Sigmoid colon (tissue), 7 donors: Measurements from ENCODE around the gene ANXA2R. TPM values are rescaled to one million over a fixed set of nuclear protein-coding genes. Genes with fewer than 3 reads are reported as not detected.

Experiments used
- DNase-seq: peaks from one replicate; pipeline ENCODE4 v3.0.0-alpha.2; 2019
- H3K27ac ChIP-seq, 4 donors: fragments of 200-600 bp; sonication (generic); one replicate each; pipeline ENCODE4 v1.5.1; 2016 to 2019; ENCODE audit warnings: mild to moderate bottlenecking in 1 of 4
- H3K27me3 ChIP-seq, 3 donors: fragments of 200-600 bp; sonication (generic); one replicate each; pipeline ENCODE4 v1.5.1; 2019; ENCODE audit warnings: mild to moderate bottlenecking in 1 of 3
- H3K36me3 ChIP-seq, 4 donors: fragments of 200-600 bp; sonication (generic); one replicate each; pipeline ENCODE4 v1.5.1; 2016 to 2019
- H3K4me1 ChIP-seq, 4 donors: fragments of 200-600 bp; sonication (generic); one replicate each; pipeline ENCODE4 v1.5.1; 2017 to 2019
- H3K4me3 ChIP-seq, 4 donors: fragments of 200-600 bp; sonication (generic); one replicate each; pipeline ENCODE4 v1.5.1; 2017 to 2019; ENCODE audit warnings: mild to moderate bottlenecking in 2 of 4, moderate library complexity in 1 of 4
- H3K9me3 ChIP-seq, 4 donors: fragments of 200-600 bp in 3 of 4; sonication (generic) in 3 of 4; one replicate each; pipeline versions ENCODE4 v1.5.1 to v1.6.1; 2013 to 2019
- CTCF ChIP-seq, 4 experiments: fragments of 450-650 bp in 3 of 4; fragments of 200-600 bp in 1 of 4; IDR thresholded peaks; one replicate each; pipeline ENCODE4 v1.5.1; 2016 to 2019; ENCODE audit warnings: antibody characterized with exemption in 4 of 4, mild to moderate bottlenecking in 3 of 4, moderate library complexity in 2 of 4
- EP300 ChIP-seq, 4 donors: sonication (generic); formaldehyde crosslinking; IDR thresholded peaks; one replicate each; pipeline ENCODE4 v1.6.1; 2017; ENCODE audit warnings: antibody characterized with exemption in 4 of 4
- POLR2A ChIP-seq, 2 donors: fragments of 450-650 bp; IDR thresholded peaks; one replicate each; pipeline ENCODE4 v1.6.1; 2016; ENCODE audit warnings: antibody characterized with exemption in 2 of 2, mild to moderate bottlenecking in 2 of 2, moderate library complexity in 2 of 2
- POLR2AphosphoS5 ChIP-seq, 4 donors: sonication (generic); formaldehyde crosslinking; IDR thresholded peaks; one replicate each; pipeline ENCODE4 v1.6.1; 2017; ENCODE audit warnings: antibody characterized with exemption in 4 of 4
- WGBS, 2 donors: extraction: QIAGEN DNeasy Blood & Tissue Kit; methylation state at CpG; one replicate each; pipeline ENCODE4 v1.1.7; 2013; 5-methylcytosine and 5-hydroxymethylcytosine counted together
- intact Hi-C: fragments of 100-400 bp; cut with DNase I; formaldehyde crosslinking; loops from one replicate; pipeline ENCODE4 v1.15.1; 2023
- polyA plus RNA-seq, 3 donors: library from polyadenylated mRNA; stranded (reverse); fragments of 200-250 nt; gene quantifications; one replicate each; pipeline ENCODE4 v1.2.3, GENCODE V29; 2013
- total RNA-seq, 4 donors: library from RNA; depleted of rRNA; stranded (reverse); fragments of >200 nt; gene quantifications; one replicate each; pipeline ENCODE4 v1.1.0, GENCODE V29; 2016
- donor health status: healthy with polysubstance abuse.
- donor health status: Bipolar disorder and iron deficiency.
- donor health status: healthy.

The ANXA2R gene
- total and polyA plus RNA-seq, 7 donors, result 0.69 to 12.4 (median 3.2) TPM

GRCh38 chr5:43038496-43038989, 1.6 kb downstream of the ANXA2R start:
- Histone ChIP-seq H3K36me3 (no peaks in the 10 kb centered on the region), H3K27ac (peak overlapping the region; percentile 45 to 89 (median 83)), H3K4me1 (peaks cover 0 to 45% (median 33%) of the 10 kb centered on the region in 4 donors), H3K9me3 (no peaks in the 10 kb centered on the region), H3K4me3 (peak overlapping the region in 3 of 4 donors; percentile 27 to 60 (median 33)), H3K27me3 (peaks cover 26 to 99% (median 70%) of the 10 kb centered on the region in 3 donors)
- WGBS, 2 donors, result 40 to 49% methylated on average over 17 of the region's 17 CpGs
- TF ChIP-seq EP300 (IDR thresholded peaks at IDR 0.05), result no peak
- peak in 1 of 4 donors; percentile 7 for TF ChIP-seq POLR2AphosphoS5 (IDR thresholded peaks at IDR 0.05)
- intact Hi-C loops, result no loop called here
- DNase-seq, result no peak

- WGBS, 2 donors, result 25 to 26% methylated on average over 24 of the region's 24 CpGs
- Histone ChIP-seq H3K4me1 (peaks cover 0 to 41% (median 29%) of the 10 kb centered on the region in 4 donors), H3K27ac (peak overlapping the region; percentile 45 to 89 (median 83)), H3K36me3 (no peaks in the 10 kb centered on the region), H3K9me3 (no peaks in the 10 kb centered on the region), H3K27me3 (peaks cover 26 to 99% (median 74%) of the 10 kb centered on the region in 3 donors), H3K4me3 (peak overlapping the region; percentile 15 to 60 (median 30))
- intact Hi-C loops, result no loop called here
- DNase-seq, result no peak
- peak in 3 of 4 donors; percentile 17 to 51 (median 33) for TF ChIP-seq POLR2AphosphoS5 (IDR thresholded peaks at IDR 0.05)
- TF ChIP-seq POLR2A (IDR thresholded peaks at IDR 0.05), result no peak
Observed at GRCh38 chr5:43037636-43038495, 2.3 kb downstream of the ANXA2R start.

GRCh38 chr5:43036856-43037635, 3.1 kb downstream of the ANXA2R start:
- peak overlapping the region in 3 of 4 donors; percentile 27 to 60 (median 33) for H3K4me3 ChIP-seq
- peaks cover 0 to 33% (median 21%) of the 10 kb centered on the region in 4 donors for H3K4me1 ChIP-seq
- H3K36me3 ChIP-seq, result no peaks in the 10 kb centered on the region
- no peaks in the 10 kb centered on the region for H3K9me3 ChIP-seq
- no peak for DNase-seq
- H3K27ac ChIP-seq, result peak overlapping the region; percentile 45 to 89 (median 83)
- intact Hi-C loops, result no loop called here
- WGBS, 2 donors, result 26 to 53% methylated on average over 36 of the region's 36 CpGs
- peaks cover 26 to 96% (median 74%) of the 10 kb centered on the region in 3 donors for H3K27me3 ChIP-seq
- TF ChIP-seq CTCF (IDR thresholded peaks at IDR 0.05) (no peak), EP300 (IDR thresholded peaks at IDR 0.05) (no peak), POLR2A (IDR thresholded peaks at IDR 0.05) (no peak), POLR2AphosphoS5 (IDR thresholded peaks at IDR 0.05) (no peak)

GRCh38 chr5:43036409-43036808, 3.7 kb downstream of the ANXA2R start:
- Histone ChIP-seq H3K4me3 (no peak overlapping the region), H3K4me1 (peaks cover 0 to 26% (median 16%) of the 10 kb centered on the region in 4 donors), H3K36me3 (no peaks in the 10 kb centered on the region), H3K9me3 (no peaks in the 10 kb centered on the region), H3K27me3 (peaks cover 26 to 90% (median 74%) of the 10 kb centered on the region in 3 donors), H3K27ac (no peak overlapping the region)
- 53 to 56% methylated on average over 1 of the region's 1 CpG for whole genome bisulfite sequencing, 2 donors
- intact Hi-C loops, result no loop called here
- no peak for DNase-seq
- no peak for TF ChIP-seq EP300 (IDR thresholded peaks at IDR 0.05)
- no peak for TF ChIP-seq POLR2A (IDR thresholded peaks at IDR 0.05)
- TF ChIP-seq CTCF (IDR thresholded peaks at IDR 0.05), result no peak
- TF ChIP-seq POLR2AphosphoS5 (IDR thresholded peaks at IDR 0.05), result no peak

GRCh38 chr5:43034591-43034968, 5.5 kb downstream of the ANXA2R start:
- Histone ChIP-seq H3K36me3 (no peaks in the 10 kb centered on the region), H3K4me3 (peak overlapping the region in 1 of 4 donors; percentile 29), H3K4me1 (peaks cover 0 to 22% (median 13%) of the 10 kb centered on the region in 4 donors), H3K27me3 (peaks cover 26 to 72% (median 61%) of the 10 kb centered on the region in 3 donors), H3K27ac (peak overlapping the region in 2 of 4 donors; percentile 32 to 39), H3K9me3 (no peaks in the 10 kb centered on the region)
- no peak for DNase-seq
- intact Hi-C loops, result no loop called here
- TF ChIP-seq POLR2AphosphoS5 (IDR thresholded peaks at IDR 0.05) (no peak), CTCF (IDR thresholded peaks at IDR 0.05) (no peak), POLR2A (IDR thresholded peaks at IDR 0.05) (no peak), EP300 (IDR thresholded peaks at IDR 0.05) (no peak)
- 55 to 73% methylated on average over 5 of the region's 5 CpGs for WGBS, 2 donors
